ENCODE data around the gene DNAJB8.

GRCh38 chr3:128489674-128489926 lies 22.9 kb upstream of the DNAJB8 start:
- no peak for TF ChIP-seq CTCF (IDR thresholded peaks at IDR 0.05 in 4 of 5, conservative IDR thresholded peaks at IDR 0.05 in 1 of 5)
- TF ChIP-seq POLR2A (IDR thresholded peaks at IDR 0.05): no peak
